ENCODE data around the gene EVX1.

Gene EVX1

GRCh38 chr7:27242555-27243339, at the start of gene EVX1:
Gene EVX1 (plus strand): TSS chr7:27242802. CDS start chr7:27243031, 229 bp downstream.
- no peak for DNase-seq (ENCODE audit: low spot score)

- DNase-seq (ENCODE audit: low spot score): no peak
Observed at GRCh38 chr7:27193335-27194001, 49.1 kb upstream of the EVX1 start.

GRCh38 chr7:27194002-27194352, 48.6 kb upstream of the EVX1 start:
- DNase-seq (ENCODE audit: low spot score): no peak

DNA sequence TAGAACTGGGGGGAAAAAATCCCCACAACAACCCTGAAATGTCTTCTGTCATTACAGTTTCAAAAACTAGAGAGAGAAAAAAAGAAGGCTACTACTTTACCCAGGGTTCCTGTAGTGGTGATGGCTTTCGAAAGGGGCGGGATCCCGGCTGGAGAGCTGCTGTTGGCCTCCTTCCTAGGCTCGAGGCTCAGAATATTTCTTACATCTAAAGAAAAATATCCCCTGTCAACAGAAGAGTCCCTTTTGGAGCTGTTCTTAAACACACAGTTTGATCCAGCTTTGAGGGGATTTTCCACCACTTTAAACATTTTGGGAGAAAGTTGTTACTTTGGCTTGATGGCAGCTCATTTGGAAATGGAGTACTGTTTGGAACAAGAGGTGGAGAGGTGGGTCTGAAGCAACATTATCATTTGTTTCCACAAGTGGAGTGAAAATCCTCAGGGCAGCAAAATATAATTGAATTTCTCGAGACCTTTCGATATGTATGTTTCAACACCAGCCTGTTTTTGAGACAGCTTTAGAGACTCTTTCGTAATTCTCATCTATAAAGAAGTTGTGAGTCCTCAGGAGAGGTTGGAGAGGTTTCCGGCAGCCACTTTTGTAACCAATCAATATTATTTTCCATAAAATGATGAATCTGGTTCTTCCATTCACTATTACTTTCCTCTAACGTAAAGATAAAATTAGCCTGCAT, 47.8 kb upstream of the EVX1 start:
- DNase-seq (ENCODE audit: low spot score): no peak

DNA sequence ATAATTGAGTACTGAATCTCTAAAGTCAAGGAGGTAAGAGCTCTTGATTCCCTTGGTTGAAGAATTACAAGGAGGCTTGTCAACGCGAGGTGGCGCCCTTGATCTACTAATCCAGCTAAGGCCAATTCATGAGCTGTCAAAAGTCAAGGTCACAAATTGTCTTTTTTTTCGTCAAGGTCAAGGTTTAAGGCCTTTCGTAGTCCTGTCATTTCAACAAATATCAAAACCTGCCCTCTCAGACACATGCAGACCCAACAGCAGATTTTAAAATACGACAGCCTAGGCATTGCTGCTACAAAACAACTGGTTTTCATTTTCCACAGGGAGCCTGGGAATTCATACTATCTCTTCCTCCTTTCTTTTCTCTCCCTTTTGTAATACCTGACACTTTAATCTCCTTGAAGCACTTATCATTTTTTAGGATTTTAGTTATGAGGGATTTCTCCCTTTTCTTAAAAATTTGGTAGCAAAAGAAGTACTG, 46.3 kb upstream of the EVX1 start:
- peak; percentile 88 for DNase-seq (ENCODE audit: low spot score)

DNA sequence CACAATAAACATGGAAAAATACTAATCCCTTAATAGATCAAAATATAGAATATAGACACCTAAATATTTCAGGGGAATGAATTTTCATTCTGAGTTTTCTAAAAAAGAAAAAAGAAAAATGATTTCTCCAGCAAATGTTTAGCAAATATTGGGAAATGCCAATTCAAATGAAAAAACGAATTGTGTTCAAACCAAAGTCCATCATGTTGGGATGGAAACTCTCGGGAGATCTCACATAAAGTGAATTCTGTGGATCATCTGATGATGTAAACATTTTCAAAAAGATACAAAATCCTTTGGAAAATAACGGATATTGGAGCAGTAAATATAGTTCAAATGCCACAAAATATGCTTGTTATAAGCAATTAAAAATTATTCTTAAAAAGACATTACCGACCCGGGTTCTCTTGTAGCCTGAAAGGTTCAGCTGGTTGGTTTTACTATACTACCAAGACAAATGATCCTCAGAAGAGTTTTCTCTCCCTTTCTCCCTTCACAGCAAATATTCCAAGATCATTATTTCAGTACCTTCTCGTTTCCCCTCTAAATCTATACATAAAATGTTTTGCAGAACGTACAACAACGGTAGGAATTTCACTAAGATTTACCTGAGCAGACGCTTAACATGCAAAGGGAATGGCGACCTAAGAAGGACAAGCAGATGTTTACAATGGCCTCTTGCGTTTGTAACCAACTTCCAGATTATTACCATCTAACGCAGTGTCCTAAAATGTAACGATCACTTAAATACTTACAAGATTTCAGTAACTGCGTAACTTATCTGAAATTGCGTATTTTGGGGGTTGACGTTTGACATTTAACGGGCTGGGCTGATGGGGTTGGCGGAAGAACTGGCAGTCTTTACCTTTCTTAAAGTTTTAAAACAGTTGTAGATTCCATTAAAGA, 45.2 kb upstream of the EVX1 start:
- no peak for DNase-seq (ENCODE audit: low spot score)

DNA sequence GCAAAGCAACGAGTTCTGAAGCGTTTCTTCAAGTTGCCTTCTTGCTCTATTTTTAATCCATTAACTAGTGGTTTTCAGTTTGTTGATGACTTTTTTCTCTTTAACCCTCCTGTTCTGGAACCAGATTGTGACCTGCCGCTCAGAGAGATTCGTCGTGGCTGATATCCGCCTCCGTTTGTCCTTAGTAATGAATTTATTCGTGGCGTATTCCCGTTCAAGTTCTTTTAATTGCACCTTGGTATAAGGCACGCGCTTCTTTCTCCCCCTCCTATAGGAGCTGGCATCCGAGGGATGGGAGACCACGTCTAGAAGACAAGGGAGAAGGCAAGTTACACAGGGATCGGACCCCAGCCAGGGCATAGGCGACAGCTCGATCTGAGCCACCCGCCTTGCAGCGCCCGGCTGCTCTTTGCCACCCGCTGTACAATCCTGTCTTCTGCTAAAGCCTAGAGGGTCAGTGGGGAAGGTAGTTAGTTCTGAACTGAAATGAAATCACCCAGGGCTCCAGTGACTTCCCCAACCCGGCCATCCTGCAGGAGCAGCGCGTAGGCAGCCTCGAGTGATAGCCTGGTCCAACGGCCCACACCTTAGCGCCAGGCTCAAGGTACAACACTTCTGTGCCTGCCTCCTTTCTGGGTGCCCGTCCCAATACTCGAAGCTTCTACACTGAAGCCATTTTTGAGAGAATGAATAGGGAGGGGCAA, 44.3 kb upstream of the EVX1 start:
- no peak for DNase-seq (ENCODE audit: low spot score)

DNA sequence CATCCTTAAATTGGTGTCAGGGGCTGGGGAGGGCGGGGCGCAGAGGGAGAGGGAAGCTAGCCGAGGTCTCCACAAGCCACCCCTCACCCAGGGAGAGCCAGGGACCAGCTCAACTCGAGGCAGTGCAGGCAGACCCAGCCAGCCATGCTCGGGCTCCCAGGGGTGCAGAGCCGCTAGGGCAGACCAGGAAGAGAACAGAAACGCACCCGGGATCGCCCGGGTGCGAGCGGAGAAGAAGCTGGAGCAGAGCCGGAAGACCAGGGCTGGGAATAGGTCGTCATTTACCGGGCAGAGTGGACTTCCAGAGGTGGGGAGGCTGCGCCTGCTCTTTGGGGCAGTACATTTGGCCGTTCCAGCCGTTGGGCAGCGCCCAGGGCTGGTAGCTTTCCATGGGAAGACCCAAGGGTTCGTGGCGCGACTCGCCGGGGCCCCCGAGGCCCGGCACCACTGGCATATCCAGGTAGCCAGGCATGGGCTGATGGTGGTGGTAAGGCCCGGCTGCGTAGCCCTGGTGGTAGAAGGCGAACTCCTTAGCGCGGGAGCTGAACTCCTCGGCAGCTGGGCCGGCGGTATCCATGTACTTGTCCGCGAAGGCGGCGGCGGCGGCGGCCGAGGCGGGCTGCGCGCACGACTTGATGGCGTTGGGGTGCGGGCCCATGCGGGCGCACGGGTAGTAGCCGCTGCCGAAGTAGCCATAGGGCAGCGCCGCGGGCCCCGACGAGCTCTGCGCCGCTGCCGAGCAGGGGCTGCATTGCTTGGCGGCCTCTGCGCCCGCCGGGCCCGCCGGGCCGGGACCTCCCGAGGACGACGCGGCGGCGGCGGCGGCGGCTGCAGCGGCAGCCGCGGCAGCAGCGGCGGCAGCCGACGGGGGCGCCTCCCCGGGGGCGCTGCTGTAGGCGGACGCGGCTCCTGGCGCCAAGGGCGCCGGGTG, 43.5 kb upstream of the EVX1 start:
- DNase-seq (ENCODE audit: low spot score): no peak

- no peak for DNase-seq (ENCODE audit: low spot score)
Observed at GRCh38 chr7:27199849-27200760, 42.5 kb upstream of the EVX1 start, which contains the start of gene HOXA13. Gene HOXA13 (minus strand): TSS chr7:27200091. CDS start chr7:27200077, 14 bp downstream.

GRCh38 chr7:27200761-27201579, 41.6 kb upstream of the EVX1 start:
- DNase-seq (ENCODE audit: low spot score): peak; percentile 27

DNA sequence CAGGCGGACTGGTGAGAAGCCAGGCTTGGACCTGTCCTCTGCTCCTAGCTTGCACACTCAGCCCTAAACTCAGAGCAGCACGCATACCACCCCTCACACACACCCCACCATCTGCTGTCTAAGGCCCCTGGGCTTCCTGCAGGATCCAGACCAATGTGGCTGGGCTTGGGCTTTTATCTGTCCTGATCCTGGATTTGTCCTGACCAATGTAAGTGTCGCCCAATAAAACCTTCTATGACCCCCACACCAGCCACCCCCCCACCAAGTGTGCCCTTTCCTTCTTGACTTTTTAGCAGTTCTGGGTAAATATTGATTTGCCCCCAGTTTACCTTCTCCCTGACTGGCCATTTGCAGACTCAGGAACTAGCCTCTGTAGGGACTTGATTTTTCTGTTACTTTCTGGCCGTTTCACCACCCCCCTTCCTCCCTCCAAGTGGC, 41.0 kb upstream of the EVX1 start:
- no peak for DNase-seq (ENCODE audit: low spot score)

DNA sequence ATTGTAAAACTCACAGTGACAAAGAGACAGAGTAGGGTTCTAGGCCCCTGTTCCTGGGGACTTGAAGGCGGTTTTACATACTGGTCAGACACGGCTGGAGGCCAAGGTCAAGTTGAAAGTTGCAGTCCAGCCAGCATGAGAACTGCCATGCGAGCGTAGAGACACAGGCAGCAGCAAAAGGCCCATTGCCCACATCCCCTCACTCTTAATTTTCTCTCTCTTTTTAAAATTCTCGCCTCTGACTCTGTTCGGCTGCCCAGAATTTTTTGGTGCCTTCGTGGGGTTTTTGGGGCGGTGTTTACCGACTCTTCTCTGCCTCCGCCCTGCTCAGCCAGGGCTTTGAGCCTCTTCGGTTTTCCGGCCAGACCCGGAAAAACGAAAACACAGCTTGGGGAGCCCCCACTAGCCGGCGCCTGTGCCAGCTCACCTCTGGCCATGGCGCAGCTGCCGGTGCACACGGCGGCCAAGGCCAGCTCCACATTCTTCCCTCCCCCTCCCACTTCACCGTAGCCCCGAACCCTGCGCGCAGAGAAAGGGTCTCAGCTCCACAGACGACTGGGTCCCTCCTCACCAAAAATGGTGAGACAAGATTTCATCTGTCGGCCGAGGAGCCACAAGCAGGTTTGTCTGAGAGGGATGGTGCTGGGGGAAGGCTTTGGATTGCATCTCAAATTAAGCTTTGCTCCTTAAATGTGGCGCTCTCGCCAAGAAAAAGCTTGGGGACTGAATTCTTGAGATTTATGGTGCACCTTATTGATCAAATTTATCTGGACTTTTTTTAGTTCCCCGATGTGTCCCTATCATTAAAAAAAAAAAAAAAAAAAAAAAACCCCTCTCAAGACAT, 40.4 kb upstream of the EVX1 start:
- no peak for DNase-seq (ENCODE audit: low spot score)

GRCh38 chr7:27202862-27203134, 39.8 kb upstream of the EVX1 start:
- no peak for DNase-seq (ENCODE audit: low spot score)

GRCh38 chr7:27203365-27203953, 39.1 kb upstream of the EVX1 start:
- no peak for DNase-seq (ENCODE audit: low spot score)

GRCh38 chr7:27203964-27204594, 38.5 kb upstream of the EVX1 start:
- no peak for DNase-seq (ENCODE audit: low spot score)

DNA sequence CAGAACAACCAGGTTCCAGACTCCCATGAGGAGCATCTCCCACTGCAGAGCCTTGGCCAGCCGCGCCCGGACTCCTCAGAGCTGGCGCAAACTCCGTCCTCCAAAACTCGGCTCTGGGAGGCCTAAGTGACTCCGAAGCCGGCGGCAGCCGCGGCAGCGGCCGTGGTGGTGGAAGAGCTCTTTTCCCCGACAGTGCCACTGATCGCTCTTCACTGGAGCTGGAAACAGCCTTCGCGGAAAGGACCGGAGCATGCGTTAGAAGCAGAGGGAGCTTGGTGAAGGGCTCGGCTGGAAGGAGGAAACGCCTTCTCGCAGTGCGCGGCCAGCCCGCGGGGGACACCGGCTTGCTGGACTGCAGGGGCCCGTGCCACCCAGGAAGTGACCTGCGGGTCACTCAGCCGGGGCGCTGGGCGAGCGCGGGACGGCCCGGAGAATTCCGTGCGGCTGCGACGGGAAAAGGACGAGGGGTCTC, 37.7 kb upstream of the EVX1 start:
- DNase-seq (ENCODE audit: low spot score): no peak
